ENCODE results near the gene CCNL2.
"Not testable (repeated sequence)": the region's sequence is repeated elsewhere in the genome, so short reads cannot be mapped to it uniquely, and the experiment has no call there.

The CCNL2 gene

GRCh38 chr1:1421147-1421906 is 22.2 kb upstream of the CCNL2 start, which contains the start of gene ANKRD65:
Gene ANKRD65 (minus strand): TSS chr1:1421276. CDS start chr1:1421005, 271 bp downstream.
- TF ChIP-seq CTCF (conservative IDR thresholded peaks at IDR 0.05): no peak
- H3K27ac ChIP-seq: peak within 1 kb of the TSS; percentile 83

GRCh38 chr1:1420654-1421141 is 21.6 kb upstream of the CCNL2 start:
- H3K27ac ChIP-seq: peak overlapping the region; percentile 83; the same call in 1 of the 2 replicates
- no peak for TF ChIP-seq CTCF (conservative IDR thresholded peaks at IDR 0.05)

GRCh38 chr1:1419813-1420653 is 20.9 kb upstream of the CCNL2 start:
- peak; percentile 62 for TF ChIP-seq CTCF (conservative IDR thresholded peaks at IDR 0.05)
- H3K27ac ChIP-seq: peak overlapping the region; percentile 83

- H3K27ac ChIP-seq: peak overlapping the region; percentile 83
- TF ChIP-seq CTCF (conservative IDR thresholded peaks at IDR 0.05): no peak
These were observed 20.3 kb upstream of the CCNL2 start for GRCh38 chr1:1419363-1419812.

- H3K27ac ChIP-seq: peak overlapping the region; percentile 83
- TF ChIP-seq CTCF (conservative IDR thresholded peaks at IDR 0.05): no peak
These were observed 19.6 kb upstream of the CCNL2 start for GRCh38 chr1:1418464-1419362.

- peak overlapping the region; percentile 83; the same call in 1 of the 2 replicates for H3K27ac ChIP-seq
These were observed 18.8 kb upstream of the CCNL2 start for GRCh38 chr1:1417825-1418463.

GRCh38 chr1:1417396-1417795 is 18.3 kb upstream of the CCNL2 start:
- H3K27ac ChIP-seq: not testable (repeated sequence)
